Measurements from ENCODE around the gene CLDN9.
A peak's percentile ranks its signal among the peaks of the same experiment; 100 is the strongest.

The CLDN9 gene

DNA sequence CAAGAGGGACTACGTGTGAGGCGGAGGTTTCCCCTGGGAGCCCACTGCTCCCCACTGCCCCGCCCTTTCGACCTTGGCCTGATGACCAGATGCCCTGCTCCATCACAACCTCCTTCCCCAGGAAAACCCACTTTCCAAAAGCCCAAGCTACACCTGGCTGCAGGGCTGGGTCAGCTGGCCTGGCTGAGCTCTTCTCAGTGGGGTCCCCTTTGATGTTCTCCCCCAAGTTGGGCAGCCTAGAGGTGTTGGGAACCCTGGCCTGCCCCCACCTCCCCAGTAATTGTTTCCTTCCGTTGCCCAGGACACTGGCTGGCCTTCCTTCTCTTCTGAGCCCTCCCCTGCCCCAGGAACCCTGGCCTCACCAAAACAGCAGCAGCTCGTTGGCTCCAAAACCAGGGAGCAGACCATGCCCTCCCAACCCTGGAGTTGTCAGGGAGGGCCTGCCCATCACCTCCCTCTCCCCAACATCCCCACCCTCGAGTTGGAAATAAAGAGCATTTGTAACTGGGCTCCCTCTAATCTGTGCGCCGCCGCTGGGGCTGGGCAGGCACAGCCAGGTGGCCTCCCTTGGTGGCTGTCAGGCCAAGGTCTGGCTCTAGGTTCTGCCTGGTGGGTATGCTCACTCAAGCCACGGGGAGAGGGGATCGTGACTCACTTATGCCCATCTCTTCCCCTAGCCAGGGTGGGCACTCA lies 1.4 kb downstream of the CLDN9 start:
- no peak for ATAC-seq (replicated peaks)
- peaks cover 25 to 62% of the 10 kb centered on the region in 2 donors for H3K27me3 Mint-ChIP-seq
- no peaks in the 10 kb centered on the region for H3K9me3 Mint-ChIP-seq
- no peak overlapping the region for H3K27ac Mint-ChIP-seq
- H3K36me3 Mint-ChIP-seq: no peaks in the 10 kb centered on the region
- H3K4me1 Mint-ChIP-seq: peaks cover 5 to 11% of the 10 kb centered on the region in 2 donors
- DNase-seq: no peak
- no peak overlapping the region for H3K4me3 Mint-ChIP-seq

DNA sequence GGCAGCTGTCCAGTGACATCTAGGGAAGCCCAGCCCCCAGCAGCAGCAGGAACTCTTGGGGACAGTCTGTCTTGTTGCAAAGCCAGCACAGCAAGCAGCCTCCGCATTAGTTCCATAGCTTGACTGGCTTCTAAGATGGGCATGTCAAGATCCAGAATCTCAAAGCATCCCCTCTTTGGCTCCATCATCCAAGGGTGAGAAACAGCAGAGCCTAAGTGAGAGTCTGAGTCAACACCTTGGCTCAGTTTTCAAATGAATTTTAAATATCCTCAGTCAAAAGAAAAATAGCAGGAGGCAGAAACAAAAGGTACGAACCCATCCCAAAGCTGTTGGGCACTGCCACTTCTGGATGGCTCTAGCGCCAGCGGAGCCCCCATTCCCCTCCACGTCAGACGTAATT lies 2.2 kb downstream of the CLDN9 start:
- H3K27me3 Mint-ChIP-seq: peaks cover 25 to 62% of the 10 kb centered on the region in 2 donors
- no peaks in the 10 kb centered on the region for H3K36me3 Mint-ChIP-seq
- no peak for ATAC-seq (replicated peaks)
- H3K4me1 Mint-ChIP-seq: peaks cover 9 to 18% of the 10 kb centered on the region in 2 donors
- no peak overlapping the region for H3K27ac Mint-ChIP-seq
- no peak overlapping the region for H3K4me3 Mint-ChIP-seq
- no peaks in the 10 kb centered on the region for H3K9me3 Mint-ChIP-seq
- DNase-seq: no peak

DNA sequence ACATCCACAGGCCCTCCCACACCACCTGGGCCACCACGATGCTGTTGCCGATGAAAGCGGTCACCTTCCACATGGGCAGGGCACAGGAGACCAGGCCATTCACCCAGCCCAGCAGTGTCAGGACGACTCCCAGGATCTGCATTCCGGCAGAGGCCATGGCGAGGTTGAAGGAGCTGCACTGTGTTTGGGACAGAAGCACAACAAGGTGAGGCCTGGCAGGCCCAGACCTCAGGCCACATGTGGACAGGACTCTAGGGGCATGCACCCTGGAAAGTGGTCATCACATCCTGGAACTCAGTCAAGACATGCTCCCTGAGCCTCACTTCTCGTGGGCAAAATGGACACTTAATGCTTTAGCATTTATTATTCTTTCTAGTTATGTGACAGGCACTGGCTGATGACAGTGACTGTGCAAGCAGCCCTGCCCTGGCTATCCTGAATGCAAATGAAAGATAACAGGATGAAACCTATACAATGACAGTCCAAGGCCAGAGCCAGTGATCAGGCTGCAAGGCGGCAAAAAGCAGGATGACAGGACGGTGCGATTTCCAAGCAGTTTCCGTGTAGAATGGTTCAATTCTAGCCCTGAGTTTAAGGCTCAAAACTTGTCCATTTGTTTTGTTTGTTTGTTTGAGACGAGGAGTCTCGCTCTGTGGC lies 3.3 kb downstream of the CLDN9 start:
- Mint-ChIP-seq H3K4me1 (peaks cover 15 to 29% of the 10 kb centered on the region in 2 donors), H3K36me3 (no peaks in the 10 kb centered on the region), H3K9me3 (no peaks in the 10 kb centered on the region), H3K27me3 (peaks cover 25 to 62% of the 10 kb centered on the region in 2 donors), H3K27ac (no peak overlapping the region), H3K4me3 (no peak overlapping the region)
- ATAC-seq (replicated peaks) (no peak), DNase-seq (no peak)

GRCh38 chr16:3017344-3017743 lies 4.6 kb downstream of the CLDN9 start:
- Mint-ChIP-seq H3K4me3 (no peak overlapping the region), H3K36me3 (no peaks in the 10 kb centered on the region), H3K9me3 (no peaks in the 10 kb centered on the region), H3K27me3 (peaks cover 25 to 50% of the 10 kb centered on the region in 2 donors), H3K4me1 (peaks cover 25 to 42% of the 10 kb centered on the region in 2 donors), H3K27ac (no peak overlapping the region)
- DNase-seq (no peak), ATAC-seq (replicated peaks) (no peak)

DNA sequence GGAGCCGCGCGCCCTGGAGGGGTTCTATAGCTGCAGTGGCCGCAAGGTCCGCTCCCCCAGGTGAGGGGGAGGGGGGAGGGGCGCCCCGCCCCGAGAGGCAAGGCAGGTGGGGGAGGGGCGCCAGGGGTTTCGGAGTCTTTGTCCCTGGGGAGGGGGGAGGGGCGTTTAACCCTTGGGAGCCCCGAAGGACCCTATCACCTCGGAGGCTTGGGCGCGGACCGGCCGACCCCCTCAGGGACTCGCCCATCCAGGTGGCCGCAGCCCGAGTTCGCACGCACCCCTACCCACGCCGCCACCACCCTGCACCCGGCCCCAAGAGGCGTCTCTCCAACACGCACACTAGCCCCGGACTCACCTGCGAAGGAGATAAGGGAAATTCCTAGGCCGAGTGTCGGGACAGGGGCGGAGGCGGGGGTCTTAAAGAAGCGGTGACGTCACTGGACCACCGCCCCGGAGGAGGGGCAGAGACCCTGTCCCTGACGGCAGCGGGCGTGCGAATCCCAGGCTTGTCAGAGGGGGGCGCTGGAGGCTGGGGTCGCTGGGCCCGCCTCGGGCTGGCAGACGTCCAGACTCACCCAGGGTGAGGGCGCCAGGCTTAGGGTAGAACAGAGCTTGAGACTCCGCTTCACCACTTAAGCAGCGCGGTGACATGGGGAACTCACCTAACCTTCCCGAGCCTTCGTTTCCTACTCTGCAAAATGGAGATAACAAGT lies 5.2 kb downstream of the CLDN9 start, which contains the start of gene CLDN6:
CLDN6 (minus strand) TSS at position 390 of the 713 bp plus-strand sequence. CDS start 2,162 bp downstream, outside the sequence.
- DNase-seq (no peak), ATAC-seq (replicated peaks) (no peak)
- Mint-ChIP-seq H3K4me1 (peaks cover 31 to 48% of the 10 kb centered on the region in 2 donors), H3K9me3 (no peaks in the 10 kb centered on the region), H3K27ac (peak within 1 kb of the TSS; percentile 69), H3K36me3 (no peaks in the 10 kb centered on the region), H3K4me3 (peak within 1 kb of the TSS; percentile 25 to 32), H3K27me3 (peaks cover 25 to 44% of the 10 kb centered on the region in 2 donors)

GRCh38 chr16:3019594-3020246 lies 7.0 kb downstream of the CLDN9 start:
- H3K36me3 Mint-ChIP-seq: no peaks in the 10 kb centered on the region
- no peak for ATAC-seq (replicated peaks)
- peak overlapping the region; percentile 77 to 90 for H3K4me3 Mint-ChIP-seq
- H3K4me1 Mint-ChIP-seq: peaks cover 38 to 62% of the 10 kb centered on the region in 2 donors
- H3K27me3 Mint-ChIP-seq: peaks cover 13 to 27% of the 10 kb centered on the region in 2 donors
- H3K27ac Mint-ChIP-seq: peak overlapping the region; percentile 84
- H3K9me3 Mint-ChIP-seq: no peaks in the 10 kb centered on the region
- no peak for DNase-seq

- peaks cover 9 to 22% of the 10 kb centered on the region in 2 donors for H3K27me3 Mint-ChIP-seq
- DNase-seq (peak; percentile 57), ATAC-seq (replicated peaks) (peak; percentile 9 to 17)
- H3K4me1 Mint-ChIP-seq: peaks cover 39 to 66% of the 10 kb centered on the region in 2 donors
- H3K9me3 Mint-ChIP-seq: no peaks in the 10 kb centered on the region
- peak within 1 kb of the TSS; percentile 77 to 90 for H3K4me3 Mint-ChIP-seq
- peaks cover 0 to under 1% of the 10 kb centered on the region in 2 donors for H3K36me3 Mint-ChIP-seq
- peak within 1 kb of the TSS; percentile 96 for H3K27ac Mint-ChIP-seq
Measured at GRCh38 chr16:3020247-3020603, 7.5 kb downstream of the CLDN9 start, which contains the start of gene TNFRSF12A. Gene TNFRSF12A, plus strand, starts transcription at chr16:3020368. Its CDS starts 30 bp downstream, at chr16:3020398.

GRCh38 chr16:3020604-3021448 lies 8.1 kb downstream of the CLDN9 start:
- Mint-ChIP-seq H3K27me3 (peaks cover 9 to 22% of the 10 kb centered on the region in 2 donors), H3K27ac (peak overlapping the region; percentile 96), H3K36me3 (peaks cover 2 to 5% of the 10 kb centered on the region in 2 donors), H3K4me1 (peaks cover 41 to 72% of the 10 kb centered on the region in 2 donors), H3K9me3 (no peaks in the 10 kb centered on the region), H3K4me3 (peak overlapping the region; percentile 77 to 90)
- ATAC-seq (replicated peaks) (no peak), DNase-seq (no peak)

GRCh38 chr16:3021449-3022207 lies 8.9 kb downstream of the CLDN9 start:
- DNase-seq: peak; percentile 61
- Mint-ChIP-seq H3K27ac (peak overlapping the region; percentile 96), H3K9me3 (no peaks in the 10 kb centered on the region), H3K4me3 (peak overlapping the region; percentile 77 to 81), H3K36me3 (peaks cover 10 to 13% of the 10 kb centered on the region in 2 donors), H3K27me3 (peaks cover 6 to 22% of the 10 kb centered on the region in 2 donors), H3K4me1 (peaks cover 41 to 80% of the 10 kb centered on the region in 2 donors)
- ATAC-seq (replicated peaks): peak; percentile 24 to 39

DNA sequence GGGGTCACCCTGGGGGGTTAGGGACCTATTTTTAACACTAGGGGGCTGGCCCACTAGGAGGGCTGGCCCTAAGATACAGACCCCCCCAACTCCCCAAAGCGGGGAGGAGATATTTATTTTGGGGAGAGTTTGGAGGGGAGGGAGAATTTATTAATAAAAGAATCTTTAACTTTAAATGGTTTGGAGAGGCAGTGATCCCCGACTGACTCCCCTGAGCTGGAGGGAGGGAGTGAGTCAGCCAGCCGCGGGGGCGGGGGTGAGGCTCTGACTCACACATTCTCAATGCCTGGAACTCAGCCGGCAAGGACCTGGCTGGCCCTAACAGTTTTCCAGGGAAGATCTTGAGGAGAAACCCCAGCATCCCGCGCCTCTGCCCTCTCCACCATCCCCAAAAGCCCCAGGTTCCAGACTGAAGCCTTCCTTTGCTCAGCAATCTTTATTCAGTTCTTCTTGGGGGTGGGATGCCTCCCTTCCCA lies 9.5 kb downstream of the CLDN9 start:
- H3K4me1 Mint-ChIP-seq: peaks cover 41 to 80% of the 10 kb centered on the region in 2 donors
- peaks cover 1 to 16% of the 10 kb centered on the region in 2 donors for H3K27me3 Mint-ChIP-seq
- peaks cover 16 to 20% of the 10 kb centered on the region in 2 donors for H3K36me3 Mint-ChIP-seq
- peak overlapping the region; percentile 77 to 81 for H3K4me3 Mint-ChIP-seq
- H3K9me3 Mint-ChIP-seq: no peaks in the 10 kb centered on the region
- peak; percentile 22 to 37 for ATAC-seq (replicated peaks)
- H3K27ac Mint-ChIP-seq: peak overlapping the region; percentile 96
- DNase-seq: peak; percentile 63

GRCh38 chr16:3022684-3023414 lies 10.1 kb downstream of the CLDN9 start:
- H3K27me3 Mint-ChIP-seq: peaks cover 0 to 12% of the 10 kb centered on the region in 2 donors
- DNase-seq: peak; percentile 68
- peaks cover 18 to 21% of the 10 kb centered on the region in 2 donors for H3K36me3 Mint-ChIP-seq
- H3K4me1 Mint-ChIP-seq: peaks cover 41 to 80% of the 10 kb centered on the region in 2 donors
- peak; percentile 29 to 41 for ATAC-seq (replicated peaks)
- H3K4me3 Mint-ChIP-seq: peak overlapping the region; percentile 77 to 81
- H3K27ac Mint-ChIP-seq: peak overlapping the region; percentile 96
- no peaks in the 10 kb centered on the region for H3K9me3 Mint-ChIP-seq

DNA sequence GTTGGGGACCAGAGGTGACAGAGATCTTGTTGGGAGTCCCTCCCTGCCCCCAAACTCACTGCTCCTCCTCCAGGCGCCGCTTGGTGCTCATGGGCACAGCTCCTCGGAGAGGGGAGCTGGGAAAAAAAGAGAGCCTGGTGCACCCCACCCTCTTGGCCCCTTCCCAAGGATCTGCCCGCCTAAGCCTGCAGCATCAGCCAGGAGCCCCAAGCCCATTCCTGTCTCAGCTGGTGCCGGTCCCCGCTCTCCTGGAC lies 10.6 kb downstream of the CLDN9 start:
- Mint-ChIP-seq H3K36me3 (peaks cover 20 to 21% of the 10 kb centered on the region in 2 donors), H3K4me1 (peaks cover 41 to 80% of the 10 kb centered on the region in 2 donors), H3K9me3 (no peaks in the 10 kb centered on the region), H3K27ac (peak overlapping the region; percentile 96), H3K27me3 (peaks cover 3 to 11% of the 10 kb centered on the region in 2 donors), H3K4me3 (peak overlapping the region; percentile 77 to 81)
- no peak for DNase-seq
- no peak for ATAC-seq (replicated peaks)
